BLaER1 (cell line): Measurements from ENCODE around the gene LRPPRC.
"Not testable (repeated sequence)": the region's sequence is repeated elsewhere in the genome, so short reads cannot be mapped to it uniquely, and the experiment has no call there.

Experiments used
- H3K27ac ChIP-seq: shearing (Covaris generic); formaldehyde crosslinking; 2 replicates; pipeline ENCODE4 v1.8.1; 2022
- H3K27me3 ChIP-seq: shearing (Covaris generic); formaldehyde crosslinking; 2 replicates; pipeline ENCODE4 v1.8.1; 2022
- H3K36me3 ChIP-seq: shearing (Covaris generic); formaldehyde crosslinking; 2 replicates; pipeline ENCODE4 v1.8.1; 2022
- H3K4me1 ChIP-seq: shearing (Covaris generic); formaldehyde crosslinking; 2 replicates; pipeline ENCODE4 v1.8.1; 2022
- H3K4me2 ChIP-seq: shearing (Covaris generic); formaldehyde crosslinking; 2 replicates; pipeline ENCODE4 v1.8.1; 2022
- H3K4me3 ChIP-seq: shearing (Covaris generic); formaldehyde crosslinking; 2 replicates; pipeline ENCODE4 v1.8.1; 2022
- H3K9ac ChIP-seq: shearing (Covaris generic); formaldehyde crosslinking; 2 replicates; pipeline ENCODE4 v1.8.1; 2022
- H3K9me3 ChIP-seq: shearing (Covaris generic); formaldehyde crosslinking; 2 replicates; pipeline ENCODE4 v1.8.1; 2022
- H4K20me1 ChIP-seq: shearing (Covaris generic); formaldehyde crosslinking; 2 replicates; pipeline ENCODE4 v1.8.1; 2022
- Cebpa-rat ChIP-seq: shearing (Covaris generic); IDR thresholded peaks from 2 replicates; pipeline ENCODE4 v1.8.1; 2022

The LRPPRC gene

GRCh38 chr2:43925431-43925830 is 70.4 kb downstream of the LRPPRC start:
- 0 out of 2 replicates have a peak, but pooled peaks cover 5% of the 10 kb centered on the region for H4K20me1 ChIP-seq
- no peaks in the 10 kb centered on the region for H3K4me1 ChIP-seq
- TF ChIP-seq Cebpa-rat, result no peak
- peaks cover 78% of the 10 kb centered on the region for H3K36me3 ChIP-seq
- no peak overlapping the region for H3K4me3 ChIP-seq
- no peak overlapping the region for H3K27ac ChIP-seq
- H3K9ac ChIP-seq, result no peak overlapping the region
- H3K27me3 ChIP-seq, result no peaks in the 10 kb centered on the region
- no peak overlapping the region for H3K4me2 ChIP-seq
- no peaks in the 10 kb centered on the region for H3K9me3 ChIP-seq

- no peak overlapping the region for H3K27ac ChIP-seq
- H3K4me2 ChIP-seq, result no peak overlapping the region
- no peaks in the 10 kb centered on the region for H3K4me1 ChIP-seq
- H3K36me3 ChIP-seq, result peaks cover 73% of the 10 kb centered on the region
- no peaks in the 10 kb centered on the region for H3K27me3 ChIP-seq
- no peak overlapping the region for H3K9ac ChIP-seq
- no peaks in the 10 kb centered on the region for H3K9me3 ChIP-seq
- no peak for TF ChIP-seq Cebpa-rat
- no peak overlapping the region for H3K4me3 ChIP-seq
- H4K20me1 ChIP-seq, result 0 out of 2 replicates have a peak, but pooled peaks cover 5% of the 10 kb centered on the region
Observed at GRCh38 chr2:43924463-43924862, 71.3 kb downstream of the LRPPRC start.

- H3K27ac ChIP-seq, H3K4me3 ChIP-seq, H3K4me2 ChIP-seq, H3K9me3 ChIP-seq, H3K4me1 ChIP-seq, H3K27me3 ChIP-seq, H3K9ac ChIP-seq: not testable (repeated sequence)
- TF ChIP-seq Cebpa-rat, result peak; percentile 83
- Histone ChIP-seq H4K20me1 (peaks cover 13% of the 10 kb centered on the region; the same call in 1 of the 2 replicates), H3K36me3 (peaks cover 96% of the 10 kb centered on the region)
Observed at GRCh38 chr2:43911136-43911790, 84.5 kb downstream of the LRPPRC start.

- Histone ChIP-seq H3K4me1 (no peaks in the 10 kb centered on the region), H3K36me3 (peaks cover 92% of the 10 kb centered on the region), H3K27me3 (no peaks in the 10 kb centered on the region), H3K4me3 (no peak overlapping the region), H3K4me2 (no peak overlapping the region), H3K9ac (no peak overlapping the region), H4K20me1 (peaks cover 20% of the 10 kb centered on the region; the same call in 1 of the 2 replicates), H3K9me3 (no peaks in the 10 kb centered on the region), H3K27ac (no peak overlapping the region)
- TF ChIP-seq Cebpa-rat, result no peak
Observed at GRCh38 chr2:43906448-43907109, 89.2 kb downstream of the LRPPRC start.

GRCh38 chr2:43905871-43906270 is 89.9 kb downstream of the LRPPRC start:
- H4K20me1 ChIP-seq, result peaks cover 20% of the 10 kb centered on the region; the same call in 1 of the 2 replicates
- no peaks in the 10 kb centered on the region for H3K9me3 ChIP-seq
- TF ChIP-seq Cebpa-rat, result no peak
- no peaks in the 10 kb centered on the region for H3K4me1 ChIP-seq
- H3K36me3 ChIP-seq, result peaks cover 92% of the 10 kb centered on the region
- H3K27me3 ChIP-seq, result no peaks in the 10 kb centered on the region
- H3K27ac ChIP-seq, result no peak overlapping the region
- H3K4me2 ChIP-seq, result no peak overlapping the region
- H3K4me3 ChIP-seq, result no peak overlapping the region
- no peak overlapping the region for H3K9ac ChIP-seq

GRCh38 chr2:43905371-43905803 is 90.4 kb downstream of the LRPPRC start:
- H3K4me1 ChIP-seq, result no peaks in the 10 kb centered on the region
- H4K20me1 ChIP-seq, result peaks cover 20% of the 10 kb centered on the region; the same call in 1 of the 2 replicates

GRCh38 chr2:43899589-43899988 is 96.2 kb downstream of the LRPPRC start:
- 0 out of 2 replicates have a peak, but pooled peaks cover 5% of the 10 kb centered on the region for H4K20me1 ChIP-seq
- H3K9ac ChIP-seq, result no peak overlapping the region
- H3K4me2 ChIP-seq, result no peak overlapping the region
- H3K4me1 ChIP-seq, result no peaks in the 10 kb centered on the region
- H3K36me3 ChIP-seq, result peaks cover 84% of the 10 kb centered on the region
- no peaks in the 10 kb centered on the region for H3K27me3 ChIP-seq
- H3K27ac ChIP-seq, result no peak overlapping the region
- no peak overlapping the region for H3K4me3 ChIP-seq
- no peaks in the 10 kb centered on the region for H3K9me3 ChIP-seq
- no peak for TF ChIP-seq Cebpa-rat

More at GRCh38 chr2:43905371-43905803, 90.4 kb downstream of the LRPPRC start:
- Histone ChIP-seq H3K9ac (no peak overlapping the region), H3K4me2 (no peak overlapping the region), H3K27me3 (no peaks in the 10 kb centered on the region), H3K27ac (no peak overlapping the region), H3K36me3 (peaks cover 88% of the 10 kb centered on the region), H3K4me3 (no peak overlapping the region), H3K9me3 (no peaks in the 10 kb centered on the region)
- no peak for TF ChIP-seq Cebpa-rat

GRCh38 chr2:43898838-43899346 is 96.9 kb downstream of the LRPPRC start:
- Histone ChIP-seq H3K36me3 (peaks cover 82% of the 10 kb centered on the region), H3K4me1 (no peaks in the 10 kb centered on the region), H3K27ac (no peak overlapping the region), H3K9ac (no peak overlapping the region), H3K4me2 (no peak overlapping the region), H4K20me1 (0 out of 2 replicates have a peak, but pooled peaks cover 3% of the 10 kb centered on the region), H3K9me3 (no peaks in the 10 kb centered on the region), H3K27me3 (no peaks in the 10 kb centered on the region), H3K4me3 (no peak overlapping the region)
- no peak for TF ChIP-seq Cebpa-rat

GRCh38 chr2:43898134-43898837 is 97.5 kb downstream of the LRPPRC start:
- peaks cover 83% of the 10 kb centered on the region for H3K36me3 ChIP-seq
- H3K27ac ChIP-seq, result no peak overlapping the region
- no peak overlapping the region for H3K4me3 ChIP-seq
- H4K20me1 ChIP-seq, result no peaks in the 10 kb centered on the region
- H3K9ac ChIP-seq, result no peak overlapping the region
- TF ChIP-seq Cebpa-rat, result no peak
- H3K4me1 ChIP-seq, result 0 out of 2 replicates have a peak, but pooled peaks cover 2% of the 10 kb centered on the region
- H3K4me2 ChIP-seq, result no peak overlapping the region
- no peaks in the 10 kb centered on the region for H3K9me3 ChIP-seq
- no peaks in the 10 kb centered on the region for H3K27me3 ChIP-seq

- Histone ChIP-seq H3K27ac (no peak overlapping the region), H3K4me1 (0 out of 2 replicates have a peak, but pooled peaks cover 6% of the 10 kb centered on the region), H4K20me1 (no peaks in the 10 kb centered on the region), H3K9ac (no peak overlapping the region), H3K4me3 (no peak overlapping the region), H3K27me3 (no peaks in the 10 kb centered on the region), H3K4me2 (no peak overlapping the region), H3K36me3 (peaks cover 84% of the 10 kb centered on the region), H3K9me3 (no peaks in the 10 kb centered on the region)
- no peak for TF ChIP-seq Cebpa-rat
Observed at GRCh38 chr2:43897492-43897891, 98.3 kb downstream of the LRPPRC start.
